ENCODE data around the gene VDAC2. TPM values are rescaled to one million over a fixed set of nuclear protein-coding genes. Genes with fewer than 3 reads are reported as not detected.

The VDAC2 gene
- total RNA-seq, 1 donor from 2014 or later: 77.3 TPM

GRCh38 chr10:75250934-75251333 is 40.3 kb downstream of the VDAC2 start:
- no peak for DNase-seq (ENCODE audit: low spot score)

GRCh38 chr10:75253281-75254220 is 43.0 kb downstream of the VDAC2 start:
- DNase-seq (ENCODE audit: low spot score): no peak

DNA sequence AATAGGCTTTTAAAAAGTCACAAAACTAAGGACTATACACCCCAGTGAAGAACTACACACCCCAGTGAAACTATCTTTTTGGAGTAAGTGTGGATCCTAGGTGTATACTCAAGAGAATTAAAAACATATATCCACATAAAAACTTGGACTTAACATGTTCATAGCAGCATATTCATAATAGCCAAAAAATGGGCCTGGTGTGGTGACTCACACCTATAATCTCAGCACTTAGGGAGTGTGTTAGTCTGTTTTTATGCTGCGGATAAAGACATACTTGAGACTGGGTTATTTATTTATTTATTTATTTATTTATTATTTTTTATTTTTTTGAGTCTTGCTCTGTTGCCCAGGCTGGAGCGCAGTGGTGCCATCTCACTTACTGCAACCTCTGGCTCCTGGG is 44.1 kb downstream of the VDAC2 start:
- no peak for DNase-seq (ENCODE audit: low spot score)

- no peak for DNase-seq (ENCODE audit: low spot score)
Measured at GRCh38 chr10:75260990-75261389, 50.4 kb downstream of the VDAC2 start.

DNA sequence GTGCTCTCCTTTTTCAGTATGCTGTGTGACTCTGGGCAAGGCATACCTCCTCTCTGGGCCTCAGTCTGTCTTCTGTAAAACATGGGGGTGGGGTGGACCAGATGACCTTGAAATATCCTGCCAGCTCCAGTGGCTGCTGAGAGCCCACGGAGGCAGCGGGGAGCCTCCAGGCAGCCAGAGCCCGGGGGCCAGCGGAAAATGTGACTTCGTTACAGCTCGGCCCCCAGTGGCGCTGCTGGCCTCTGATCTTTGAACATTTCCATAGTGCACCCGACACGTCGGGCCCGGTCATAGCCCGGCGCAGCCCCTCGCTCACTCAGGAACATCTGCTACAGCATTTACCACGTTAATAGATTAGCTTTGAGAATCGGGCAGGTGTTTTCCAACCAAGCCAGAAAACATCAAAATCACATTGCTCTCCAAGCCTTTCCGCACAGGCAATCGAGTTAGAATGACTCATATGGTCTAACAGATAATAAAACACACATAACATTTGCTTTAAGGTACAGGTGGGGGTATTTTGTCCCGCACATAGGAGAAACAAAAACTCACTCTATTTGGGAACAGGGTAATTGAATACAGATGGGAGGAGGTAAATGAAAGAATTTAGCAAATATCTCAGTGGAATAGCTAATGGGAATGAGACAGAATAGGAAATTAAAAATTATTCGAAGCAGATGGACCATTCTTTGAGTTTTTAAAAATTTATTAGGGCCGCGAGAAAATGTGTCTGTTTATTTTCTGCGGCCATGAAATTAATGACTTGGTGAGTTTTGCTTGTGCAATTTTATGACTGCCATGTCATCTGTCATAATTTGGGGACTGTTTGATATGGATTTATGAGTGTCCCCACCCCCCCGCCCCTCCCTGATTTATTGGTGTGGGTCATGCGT is 51.5 kb downstream of the VDAC2 start:
- no peak for DNase-seq (ENCODE audit: low spot score)

GRCh38 chr10:75263806-75264205 is 53.2 kb downstream of the VDAC2 start:
- no peak for DNase-seq (ENCODE audit: low spot score)

DNA sequence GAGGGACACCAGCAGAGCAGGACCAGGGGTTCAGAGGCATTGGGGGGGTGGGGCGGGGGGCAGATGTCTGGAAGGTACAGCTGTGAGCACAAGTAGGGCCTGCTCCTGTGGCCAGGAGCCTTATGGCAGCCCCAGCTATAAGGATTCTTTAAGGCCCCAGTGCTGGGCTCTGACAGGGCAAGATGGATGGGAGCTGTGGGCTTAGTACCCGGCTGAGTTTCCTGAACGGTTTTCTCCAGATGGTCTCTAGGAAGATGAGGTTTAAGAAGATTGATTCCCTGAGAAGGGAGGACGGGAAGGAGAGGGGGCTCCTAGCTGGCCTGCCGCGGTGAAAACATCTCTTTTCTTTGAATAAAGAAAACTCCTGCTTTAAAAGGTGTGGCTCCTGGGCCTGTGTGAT is 55.3 kb downstream of the VDAC2 start:
- DNase-seq (ENCODE audit: low spot score): no peak

GRCh38 chr10:75266945-75267344 is 56.3 kb downstream of the VDAC2 start:
- no peak for DNase-seq (ENCODE audit: low spot score)

GRCh38 chr10:75269605-75270004 is 59.0 kb downstream of the VDAC2 start:
- DNase-seq (ENCODE audit: low spot score): no peak

- DNase-seq (ENCODE audit: low spot score): no peak
Measured at GRCh38 chr10:75272094-75272493, 61.5 kb downstream of the VDAC2 start.

DNA sequence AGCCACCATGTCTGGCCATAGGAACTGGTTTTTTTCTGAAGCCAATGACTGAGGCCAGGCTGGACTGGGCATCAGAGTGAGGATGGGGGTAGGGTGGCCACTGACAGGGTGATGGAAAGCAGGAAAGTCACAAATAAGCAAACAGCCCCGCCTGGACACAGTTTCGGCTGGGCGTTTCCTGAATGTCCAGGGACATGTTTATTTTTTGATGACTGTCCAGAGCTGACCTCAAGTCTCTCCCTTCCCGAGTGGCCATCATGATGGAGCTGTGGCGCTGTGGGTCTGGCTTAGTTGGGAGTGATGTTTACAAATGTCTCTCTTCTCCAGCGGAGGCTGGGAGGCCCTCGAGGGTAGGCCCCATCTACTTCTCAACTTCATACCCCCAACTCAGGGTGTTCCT is 62.3 kb downstream of the VDAC2 start:
- peak; percentile 14 for DNase-seq (ENCODE audit: low spot score)

DNA sequence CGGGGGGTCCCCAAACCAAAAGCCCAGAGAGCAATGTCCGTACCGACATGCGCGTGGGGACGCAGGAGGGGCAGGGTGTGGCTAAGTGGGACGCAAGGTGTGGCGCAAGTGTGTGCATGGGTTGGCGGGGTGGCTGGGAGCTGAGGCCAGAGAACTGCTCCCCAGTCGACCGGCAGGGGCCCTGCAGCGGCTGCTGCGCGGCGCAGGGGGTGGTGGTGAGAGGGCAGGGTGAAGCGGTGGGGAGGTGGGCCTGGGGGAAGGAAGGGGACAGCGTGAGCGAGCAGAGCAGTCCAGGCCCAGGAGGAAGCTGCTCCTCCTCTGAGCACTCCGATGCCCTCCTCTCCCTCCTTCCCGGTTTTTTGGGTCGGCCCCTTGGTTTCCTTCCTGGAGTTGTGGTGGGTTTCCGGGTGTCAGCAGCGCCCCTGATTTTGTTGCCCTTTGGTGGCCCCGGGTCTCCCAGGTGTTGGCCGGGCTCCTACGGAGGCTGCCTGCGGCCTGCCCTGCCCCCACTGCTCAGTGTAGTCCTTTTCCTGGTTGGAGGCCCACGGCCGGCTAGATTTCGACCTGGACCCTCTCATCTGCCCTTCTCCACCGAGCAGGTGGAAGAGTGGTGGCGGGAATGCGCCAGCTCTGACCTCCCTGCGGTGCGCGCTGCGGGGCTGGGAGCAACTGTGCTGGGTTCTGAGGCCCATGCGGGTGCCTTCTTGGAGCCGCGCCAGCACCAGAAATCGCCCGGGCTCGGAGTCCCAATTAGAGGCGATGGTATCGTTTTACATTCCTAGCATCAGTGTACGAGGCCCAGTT is 65.7 kb downstream of the VDAC2 start:
- DNase-seq (ENCODE audit: low spot score): no peak

DNA sequence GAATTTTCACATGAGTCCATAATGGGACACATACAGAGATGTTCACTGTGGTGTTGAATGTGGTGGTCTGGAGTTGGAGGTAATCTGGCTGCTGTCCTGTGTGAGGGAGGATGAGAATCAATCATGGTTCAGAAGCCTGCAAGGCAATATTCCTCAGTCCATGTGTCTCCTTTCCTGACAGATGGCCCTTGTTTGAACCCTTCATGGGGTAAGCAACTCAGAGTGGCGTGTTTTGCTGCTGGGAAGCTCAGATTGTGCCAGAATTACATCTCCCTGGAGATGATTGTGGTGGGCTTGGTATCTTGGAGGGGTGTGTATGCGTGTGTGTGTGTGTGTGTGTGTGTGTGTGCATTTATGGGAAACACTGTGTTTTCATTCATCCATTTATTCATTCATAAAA is 69.6 kb downstream of the VDAC2 start:
- DNase-seq (ENCODE audit: low spot score): no peak

Other genes with a start within 250 kb of the VDAC2 start
- gene SAMD8, start 99.1 kb upstream of the VDAC2 start, total RNA-seq (ENCODE audit: insufficient read depth, low replicate concordance): 39.5 TPM
- 15.9 TPM for gene COMTD1, start 25.2 kb downstream of the VDAC2 start, total RNA-seq (ENCODE audit: insufficient read depth, low replicate concordance)
- gene ZNF503, start 191.0 kb downstream of the VDAC2 start, total RNA-seq (ENCODE audit: insufficient read depth, low replicate concordance): 10.1 TPM
- gene LRMDA, start 220.8 kb downstream of the VDAC2 start, total RNA-seq (ENCODE audit: insufficient read depth, low replicate concordance): 1.7 TPM

Measured in umbilical cord (tissue), 2 donors.